B cell (primary cell): ENCODE data around the gene TSPO2.

Source experiments
- CTCF ChIP-seq: fragments of 200-600 bp; IDR thresholded peaks from one replicate; pipeline ENCODE4 v1.8.0; 2022; ENCODE audit warnings: antibody characterized with exemption, mild to moderate bottlenecking
- EZH2 ChIP-seq: IDR thresholded peaks from 2 replicates; pipeline ENCODE4 v1.6.1; 2012; ENCODE audit warnings: borderline replicate concordance, low read depth, mild to moderate bottlenecking, moderate library complexity, low read length; ENCODE audit not compliant: insufficient read depth, poor library complexity, severe bottlenecking

- TF ChIP-seq CTCF (no peak), EZH2 (no peak)
Observed at GRCh38 chr6:41022294-41022693, 20.0 kb upstream of the TSPO2 start.
